Common myeloid progenitor, CD34-positive (primary cell): ENCODE data around the gene CLEC16A. TPM values are rescaled to one million over a fixed set of nuclear protein-coding genes. Genes with fewer than 3 reads are reported as not detected.

ENCODE experiments used
- CTCF ChIA-PET: fragments of 350-600 bp; sonication (Branson Sonifier 250); formaldehyde crosslinking; loops from one replicate; lab custom pipeline; 2021; ENCODE audit warnings: antibody characterized with exemption; lab: Charles Lee
- POLR2A ChIA-PET: fragments of 350-600 bp; sonication (Branson Sonifier 250); formaldehyde crosslinking; loops from one replicate; lab custom pipeline; 2021; ENCODE audit warnings: antibody characterized with exemption; lab: Charles Lee
- DNase-seq, 3 donors: peaks; one replicate each; pipeline versions ENCODE4 v3.0.0 to v3.0.0-alpha.2; 2013
- H3K27ac ChIP-seq, 2 experiments: 1 replicate in 1 of 2; 2 replicates in 1 of 2; pipeline ENCODE4 v1.7.0; 2013; ENCODE audit warnings: inconsistent platforms in 2 of 2, low read length in 2 of 2, mild to moderate bottlenecking in 2 of 2, low read depth in 1 of 2, moderate library complexity in 1 of 2; ENCODE audit not compliant: severe bottlenecking in 2 of 2, insufficient read depth in 1 of 2, poor library complexity in 1 of 2
- H3K27me3 ChIP-seq, 5 experiments: replicated peaks in 2 of 5; 1 replicate in 3 of 5; 2 replicates in 2 of 5; pipeline versions ENCODE4 v1.6.1 to v1.7.0; 2013; ENCODE audit warnings: low read length in 4 of 5, mild to moderate bottlenecking in 2 of 5, moderate library complexity in 2 of 5, inconsistent platforms in 1 of 5; ENCODE audit not compliant: insufficient read depth in 5 of 5, control insufficient read depth in 4 of 5
- H3K36me3 ChIP-seq, 4 experiments: 1 replicate in 2 of 4; 2 replicates in 2 of 4; pipeline versions ENCODE4 v1.6.1 to v1.7.0; 2013; ENCODE audit warnings: low read length in 3 of 4, control low read depth in 1 of 4, mild to moderate bottlenecking in 1 of 4; ENCODE audit not compliant: control insufficient read depth in 4 of 4, insufficient read depth in 4 of 4
- H3K4me1 ChIP-seq, 4 experiments: 1 replicate in 3 of 4; 2 replicates in 1 of 4; pipeline versions ENCODE4 v1.6.1 to v1.7.1; 2013; ENCODE audit warnings: low read length in 3 of 4, mild to moderate bottlenecking in 3 of 4, control low read depth in 1 of 4, inconsistent platforms in 1 of 4, moderate library complexity in 1 of 4; ENCODE audit not compliant: control insufficient read depth in 4 of 4, insufficient read depth in 4 of 4; ENCODE audit errors: control extremely low read depth in 1 of 4
- H3K4me3 ChIP-seq, 7 experiments: 1 replicate in 4 of 7; 2 replicates in 3 of 7; pipeline versions ENCODE4 v1.5.1 to v1.7.0; 2013; ENCODE audit warnings: mild to moderate bottlenecking in 7 of 7, low read length in 6 of 7, moderate library complexity in 6 of 7, inconsistent platforms in 2 of 7, low read depth in 2 of 7, control low read depth in 1 of 7; ENCODE audit not compliant: insufficient read depth in 4 of 7, control insufficient read depth in 1 of 7; ENCODE audit errors: extremely low read depth in 1 of 7
- H3K9me3 ChIP-seq, 5 experiments: 1 replicate in 4 of 5; 2 replicates in 1 of 5; pipeline versions ENCODE4 v1.6.1 to v1.7.1; 2013; ENCODE audit warnings: low read length in 4 of 5, mild to moderate bottlenecking in 2 of 5, inconsistent platforms in 1 of 5, low read depth in 1 of 5, moderate library complexity in 1 of 5; ENCODE audit not compliant: control insufficient read depth in 4 of 5, insufficient read depth in 2 of 5; ENCODE audit errors: control extremely low read depth in 1 of 5
- WGBS: methylation state at CpG from one replicate; pipeline ENCODE4 v1.1.5; 2013; ENCODE audit not compliant: insufficient coverage; 5-methylcytosine and 5-hydroxymethylcytosine counted together
- polyA plus RNA-seq: library from polyadenylated mRNA; unstranded; fragments of 120-200 nt; gene quantifications from one replicate; pipeline ENCODE4 v1.2.1, GENCODE V29; 2013

The CLEC16A gene
- polyA plus RNA-seq: 16.2 TPM

- peaks cover 0 to 1% (median 0%) of the 10 kb centered on the region in 4 experiments for H3K36me3 ChIP-seq
- peak within 1 kb of the TSS; percentile 73 to 91 (median 86) for H3K4me3 ChIP-seq
- DNase-seq: peak; percentile 96 to 97 (median 96)
- H3K27me3 ChIP-seq: no peaks in the 10 kb centered on the region
- peaks cover 18 to 65% (median 51%) of the 10 kb centered on the region in 4 experiments for H3K4me1 ChIP-seq
- H3K9me3 ChIP-seq: no peaks in the 10 kb centered on the region
- H3K27ac ChIP-seq: peak within 1 kb of the TSS; percentile 43 to 74
- ChIA-PET POLR2A (no interaction called here), CTCF (interaction anchor here (1.3 to 1.6 kb wide), 3 partner anchors 12 to 20 kb away, joined by 4 to 5 read pairs (median 5); no protein-coding TSS in a partner anchor)
- 2% methylated on average over 67 of the region's 86 CpGs for WGBS
These were observed at the start of gene CLEC16A for GRCh38 chr16:10944249-10945064. CLEC16A (plus strand) TSS chr16:10944564; CDS start chr16:10944718, 154 bp downstream.

- ChIA-PET POLR2A (interaction anchor here (0.6 kb wide), 1 partner anchor 130 kb away, joined by 4 read pairs; no protein-coding TSS in a partner anchor), CTCF (interaction anchor here (1.1 to 7.6 kb wide), 4 partner anchors 16 to 144 kb away, joined by 3 to 33 read pairs (median 4); no protein-coding TSS in a partner anchor)
- H3K36me3 ChIP-seq: peaks cover 12 to 65% (median 46%) of the 10 kb centered on the region in 4 experiments
- no peaks in the 10 kb centered on the region for H3K9me3 ChIP-seq
- peaks cover 7 to 42% (median 31%) of the 10 kb centered on the region in 4 experiments for H3K4me1 ChIP-seq
- no peak overlapping the region for H3K4me3 ChIP-seq
- peak in 2 of 3 donors; percentile 40 to 42 for DNase-seq
- no peaks in the 10 kb centered on the region for H3K27me3 ChIP-seq
- H3K27ac ChIP-seq: no peak overlapping the region
- WGBS: 90% methylated on average over 8 of the region's 17 CpGs
These were observed 49.1 kb upstream of the CLEC16A start for GRCh38 chr16:10895053-10895946.

- H3K4me3 ChIP-seq: no peak overlapping the region
- H3K36me3 ChIP-seq: peaks cover 15 to 66% (median 52%) of the 10 kb centered on the region in 4 experiments
- no peaks in the 10 kb centered on the region for H3K27me3 ChIP-seq
- POLR2A ChIA-PET: no interaction called here
- CTCF ChIA-PET: interaction anchor here (1.7 to 7.6 kb wide), 2 partner anchors 15 to 18 kb away, joined by 4 to 33 read pairs; no protein-coding TSS in a partner anchor
- no peak for DNase-seq
- H3K4me1 ChIP-seq: peaks cover 0 to 34% (median 23%) of the 10 kb centered on the region in 4 experiments
- no CpG with 5 or more reads among the region's 3 CpGs for WGBS
- no peak overlapping the region for H3K27ac ChIP-seq
- H3K9me3 ChIP-seq: no peaks in the 10 kb centered on the region
These were observed 48.2 kb upstream of the CLEC16A start for GRCh38 chr16:10896165-10896564.

DNA sequence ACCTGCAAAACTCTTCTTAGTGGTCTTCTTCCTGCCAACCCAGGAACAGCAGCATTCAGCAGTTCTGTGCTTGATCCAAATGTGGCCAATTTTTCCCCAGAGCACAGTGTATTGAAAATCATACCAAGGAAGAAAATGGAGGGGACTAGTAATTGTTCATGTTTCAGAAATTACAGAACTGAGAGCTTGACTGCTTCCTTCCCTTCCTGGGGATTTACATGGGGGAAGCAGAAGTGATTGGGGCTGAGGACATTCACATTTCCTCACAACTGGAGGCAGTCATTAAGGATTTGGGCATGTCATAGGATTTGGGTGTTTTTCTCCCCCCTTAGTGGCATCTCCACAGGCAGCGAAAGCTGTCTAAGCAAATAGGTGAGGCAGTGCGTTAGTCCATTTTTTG lies 47.6 kb upstream of the CLEC16A start:
- POLR2A ChIA-PET: no interaction called here
- CTCF ChIA-PET: interaction anchor here (7.6 kb wide), 1 partner anchor 14 kb away, joined by 33 read pairs; no protein-coding TSS in a partner anchor
- DNase-seq: no peak
- Histone ChIP-seq H3K4me1 (peaks cover 0 to 28% (median 18%) of the 10 kb centered on the region in 4 experiments), H3K27ac (no peak overlapping the region), H3K4me3 (no peak overlapping the region), H3K27me3 (no peaks in the 10 kb centered on the region), H3K36me3 (peaks cover 16 to 72% (median 55%) of the 10 kb centered on the region in 4 experiments), H3K9me3 (no peaks in the 10 kb centered on the region)
- WGBS: no CpG with 5 or more reads among the region's 2 CpGs

- Histone ChIP-seq H3K27me3 (no peaks in the 10 kb centered on the region), H3K27ac (no peak overlapping the region), H3K36me3 (peaks cover 19 to 76% (median 59%) of the 10 kb centered on the region in 4 experiments), H3K4me3 (no peak overlapping the region), H3K9me3 (peaks cover 0 to 2% (median 0%) of the 10 kb centered on the region in 5 experiments), H3K4me1 (peaks cover 0 to 24% (median 15%) of the 10 kb centered on the region in 4 experiments)
- WGBS: 78% methylated on average over 5 of the region's 5 CpGs
- no peak for DNase-seq
- ChIA-PET CTCF (interaction anchor here (0.6 to 7.6 kb wide), 2 partner anchors 10 to 14 kb away, joined by 3 to 33 read pairs; no protein-coding TSS in a partner anchor), POLR2A (no interaction called here)
These were observed 47.2 kb upstream of the CLEC16A start for GRCh38 chr16:10897134-10897533.

- whole genome bisulfite sequencing: 100% methylated on average over 1 of the region's 1 CpG
- ChIA-PET POLR2A (no interaction called here), CTCF (interaction anchor here (1.1 to 7.6 kb wide), 6 partner anchors 8 to 40 kb away, joined by 3 to 33 read pairs (median 6); partner anchors contain the start of gene CIITA)
- no peak overlapping the region for H3K27ac ChIP-seq
- no peaks in the 10 kb centered on the region for H3K27me3 ChIP-seq
- no peaks in the 10 kb centered on the region for H3K4me1 ChIP-seq
- no peak overlapping the region for H3K4me3 ChIP-seq
- peaks cover 0 to 9% (median 2%) of the 10 kb centered on the region in 5 experiments for H3K9me3 ChIP-seq
- peaks cover 28 to 100% (median 81%) of the 10 kb centered on the region in 4 experiments for H3K36me3 ChIP-seq
- DNase-seq: no peak
These were observed 41.4 kb upstream of the CLEC16A start for GRCh38 chr16:10902999-10903398.
